Thoracic aorta (tissue), 2 donors: ENCODE results near the gene TUBB1. TPM values are rescaled to one million over a fixed set of nuclear protein-coding genes. Genes with fewer than 3 reads are reported as not detected.

Source experiments
- ATAC-seq: fragments of 150-250 bp; one replicate; pipeline ENCODE4 v1.8.0; 2017; ENCODE audit warnings: low read depth; ENCODE audit not compliant: insufficient number of reproducible peaks, low FRiP score
- DNase-seq: peaks from one replicate; pipeline ENCODE4 v3.0.0-alpha.2; 2020; ENCODE audit warnings: low spot score
- H3K27ac ChIP-seq, 2 donors: fragments of 200-600 bp; sonication (generic); 1 replicate in 1 of 2; 2 replicates in 1 of 2; pipeline ENCODE4 v1.5.1; 2016; ENCODE audit warnings: mild to moderate bottlenecking in 2 of 2, moderate library complexity in 2 of 2
- H3K27me3 ChIP-seq: fragments of 200-600 bp; sonication (generic); replicated peaks from 2 replicates; pipeline ENCODE4 v1.6.0; 2016; ENCODE audit warnings: mild to moderate bottlenecking; ENCODE audit not compliant: insufficient read depth
- H3K36me3 ChIP-seq: fragments of 200-600 bp; sonication (generic); one replicate; pipeline ENCODE4 v1.5.1; 2016
- H3K4me1 ChIP-seq, 2 donors: fragments of 200-600 bp; sonication (generic); 1 replicate in 1 of 2; 2 replicates in 1 of 2; pipeline versions ENCODE4 v1.5.1 to v1.6.0; 2016; ENCODE audit warnings: low read depth in 2 of 2, mild to moderate bottlenecking in 1 of 2; ENCODE audit not compliant: control insufficient read depth in 1 of 2
- H3K4me3 ChIP-seq: fragments of 200-600 bp; sonication (generic); 2 replicates; pipeline ENCODE4 v1.5.1; 2016; ENCODE audit warnings: mild to moderate bottlenecking
- H3K9me3 ChIP-seq: fragments of 200-600 bp; sonication (generic); 2 replicates; pipeline ENCODE4 v1.5.1; 2016
- total RNA-seq, 2 donors: library from RNA; depleted of rRNA; stranded (reverse); fragments of >200 nt; gene quantifications; one replicate each; pipeline versions ENCODE4 v1.1.0 to v1.2.3, GENCODE V29; 2016
- TF ChIP-seq, protein P1 (sequence below): fragments of 200-600 bp; sonication (generic); IDR thresholded peaks from one replicate; pipeline ENCODE4 v1.5.1; 2019; ENCODE audit warnings: antibody characterized with exemption

The TUBB1 gene
- total RNA-seq, 2 donors from 2014 or later: 0.54 TPM; not detected in 1

DNA sequence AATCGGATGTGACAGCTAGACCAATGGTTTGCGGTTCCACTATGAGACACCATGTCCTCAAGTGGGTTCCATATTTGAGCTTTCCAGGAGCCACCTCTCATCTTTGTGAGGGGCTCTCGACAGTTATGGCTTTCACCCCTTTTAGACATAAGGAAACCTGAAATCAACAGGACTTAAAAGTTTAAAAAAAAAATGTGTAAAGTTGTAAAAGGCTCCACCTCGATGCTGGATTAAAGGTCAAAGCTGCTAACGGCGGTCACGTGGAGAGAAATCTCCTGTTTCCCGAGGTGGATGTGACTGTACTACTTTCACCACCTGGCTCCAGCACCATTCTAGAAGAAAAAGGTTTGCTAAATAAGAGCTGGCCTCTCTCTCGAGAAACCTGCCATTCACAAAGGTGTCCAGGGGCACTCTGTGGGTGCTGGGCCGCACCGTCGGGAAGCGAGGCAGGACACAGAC, 12.4 kb downstream of the TUBB1 start:
- peaks cover 21% of the 10 kb centered on the region for H3K36me3 ChIP-seq
- H3K27ac ChIP-seq: peak overlapping the region; percentile 76 to 81
- H3K27me3 ChIP-seq: no peaks in the 10 kb centered on the region
- H3K9me3 ChIP-seq: no peaks in the 10 kb centered on the region
- ATAC-seq (no peak), DNase-seq (no peak)
- peaks cover 28 to 52% of the 10 kb centered on the region in 2 donors for H3K4me1 ChIP-seq
- H3K4me3 ChIP-seq: peak overlapping the region; percentile 88
- TF ChIP-seq, protein P1, sequence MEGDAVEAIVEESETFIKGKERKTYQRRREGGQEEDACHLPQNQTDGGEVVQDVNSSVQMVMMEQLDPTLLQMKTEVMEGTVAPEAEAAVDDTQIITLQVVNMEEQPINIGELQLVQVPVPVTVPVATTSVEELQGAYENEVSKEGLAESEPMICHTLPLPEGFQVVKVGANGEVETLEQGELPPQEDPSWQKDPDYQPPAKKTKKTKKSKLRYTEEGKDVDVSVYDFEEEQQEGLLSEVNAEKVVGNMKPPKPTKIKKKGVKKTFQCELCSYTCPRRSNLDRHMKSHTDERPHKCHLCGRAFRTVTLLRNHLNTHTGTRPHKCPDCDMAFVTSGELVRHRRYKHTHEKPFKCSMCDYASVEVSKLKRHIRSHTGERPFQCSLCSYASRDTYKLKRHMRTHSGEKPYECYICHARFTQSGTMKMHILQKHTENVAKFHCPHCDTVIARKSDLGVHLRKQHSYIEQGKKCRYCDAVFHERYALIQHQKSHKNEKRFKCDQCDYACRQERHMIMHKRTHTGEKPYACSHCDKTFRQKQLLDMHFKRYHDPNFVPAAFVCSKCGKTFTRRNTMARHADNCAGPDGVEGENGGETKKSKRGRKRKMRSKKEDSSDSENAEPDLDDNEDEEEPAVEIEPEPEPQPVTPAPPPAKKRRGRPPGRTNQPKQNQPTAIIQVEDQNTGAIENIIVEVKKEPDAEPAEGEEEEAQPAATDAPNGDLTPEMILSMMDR: no peak

GRCh38 chr20:59032023-59032712, 12.9 kb downstream of the TUBB1 start, which contains the start of gene ATP5F1E:
ATP5F1E (minus strand) TSS chr20:59032335; CDS start chr20:59032251, 84 bp downstream.
- no peaks in the 10 kb centered on the region for H3K9me3 ChIP-seq
- no peaks in the 10 kb centered on the region for H3K27me3 ChIP-seq
- DNase-seq (peak; percentile 83), ATAC-seq (peak; percentile 93)
- H3K27ac ChIP-seq: peak within 1 kb of the TSS; percentile 76 to 81
- H3K36me3 ChIP-seq: peaks cover 21% of the 10 kb centered on the region
- TF ChIP-seq, protein P1: no peak
- H3K4me3 ChIP-seq: peak within 1 kb of the TSS; percentile 88
- peaks cover 28 to 50% of the 10 kb centered on the region in 2 donors for H3K4me1 ChIP-seq

DNA sequence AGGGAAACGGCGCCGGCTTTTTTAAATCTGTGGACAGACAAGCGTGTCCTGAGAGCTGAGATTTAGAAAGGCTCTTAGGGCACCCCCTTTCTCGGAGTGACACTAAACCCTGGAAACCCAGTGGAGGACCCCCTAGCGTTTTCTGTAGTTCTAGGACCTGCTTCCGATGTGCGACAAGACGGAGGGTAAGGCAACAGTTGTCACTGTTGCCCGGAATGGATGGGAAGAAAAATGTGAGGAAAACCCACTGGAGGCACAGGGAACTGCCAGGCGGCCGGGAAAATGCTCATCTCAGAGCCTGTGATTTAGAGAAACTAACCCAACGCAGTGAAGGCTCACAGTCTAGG, 13.5 kb downstream of the TUBB1 start:
- ATAC-seq (no peak), DNase-seq (no peak)
- Histone ChIP-seq H3K4me1 (peaks cover 28 to 45% of the 10 kb centered on the region in 2 donors), H3K27me3 (no peaks in the 10 kb centered on the region), H3K27ac (peak overlapping the region; percentile 76), H3K9me3 (no peaks in the 10 kb centered on the region), H3K36me3 (peaks cover 17% of the 10 kb centered on the region), H3K4me3 (peak overlapping the region; percentile 88)
- TF ChIP-seq, protein P1: peak; percentile 44

DNA sequence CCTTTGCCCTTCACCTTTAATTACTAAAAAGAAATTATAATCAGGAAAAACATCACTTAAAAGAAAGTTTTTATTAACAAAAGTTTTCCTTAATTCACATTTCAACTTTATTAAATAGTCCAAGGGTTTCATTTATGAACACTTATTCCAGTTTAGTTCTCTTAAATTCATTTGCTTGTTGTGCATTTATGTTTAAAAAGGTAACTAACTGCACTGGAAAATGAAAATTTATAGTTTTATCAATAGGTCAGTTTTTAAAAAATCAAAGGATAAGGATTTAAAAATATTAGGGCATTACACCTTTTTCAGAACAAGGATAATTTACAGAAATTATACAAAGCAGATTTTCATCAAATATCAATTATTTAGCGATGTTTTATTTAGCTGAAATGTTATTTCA, 13.9 kb downstream of the TUBB1 start:
- no peaks in the 10 kb centered on the region for H3K27me3 ChIP-seq
- no peaks in the 10 kb centered on the region for H3K9me3 ChIP-seq
- H3K27ac ChIP-seq: peak overlapping the region; percentile 76
- ATAC-seq (no peak), DNase-seq (no peak)
- H3K4me3 ChIP-seq: peak overlapping the region; percentile 88
- peaks cover 16% of the 10 kb centered on the region for H3K36me3 ChIP-seq
- peaks cover 28 to 41% of the 10 kb centered on the region in 2 donors for H3K4me1 ChIP-seq
- TF ChIP-seq, protein P1: no peak

GRCh38 chr20:59033616-59034165, 14.5 kb downstream of the TUBB1 start:
- Histone ChIP-seq H3K4me1 (peaks cover 24 to 35% of the 10 kb centered on the region in 2 donors), H3K27ac (no peak overlapping the region), H3K4me3 (no peak overlapping the region), H3K27me3 (no peaks in the 10 kb centered on the region), H3K36me3 (peaks cover 16% of the 10 kb centered on the region), H3K9me3 (no peaks in the 10 kb centered on the region)
- TF ChIP-seq, protein P1: no peak
- DNase-seq (no peak), ATAC-seq (no peak)
